CD8-positive, alpha-beta memory T cell (primary cell): ENCODE results near the gene KCNK2. TPM values are rescaled to one million over a fixed set of nuclear protein-coding genes. Genes with fewer than 3 reads are reported as not detected.

Experiments used
- CTCF ChIA-PET: fragments of 350-600 bp; sonication (Branson Sonifier 250); formaldehyde crosslinking; loops from one replicate; lab custom pipeline; 2021; ENCODE audit warnings: antibody characterized with exemption; lab: Charles Lee
- POLR2A ChIA-PET: fragments of 350-600 bp; sonication (Branson Sonifier 250); formaldehyde crosslinking; loops from one replicate; lab custom pipeline; 2021; ENCODE audit warnings: antibody characterized with exemption; lab: Charles Lee
- DNase-seq, 5 donors: peaks; one replicate each; pipeline versions ENCODE4 v3.0.0 to v3.0.0-alpha.2; 2020 to 2022; ENCODE audit warnings: mixed read lengths in 1 of 5
- H3K27ac ChIP-seq: one replicate; pipeline ENCODE4 v1.7.0; 2013; ENCODE audit warnings: low read depth, mild to moderate bottlenecking, low read length, moderate library complexity
- H3K27me3 ChIP-seq: 2 replicates; pipeline ENCODE4 v1.7.0; 2013; ENCODE audit warnings: low read length, mild to moderate bottlenecking; ENCODE audit not compliant: insufficient read depth, poor library complexity, severe bottlenecking
- H3K36me3 ChIP-seq: 2 replicates; pipeline ENCODE4 v1.7.0; 2013; ENCODE audit warnings: mild to moderate bottlenecking, low read length, moderate library complexity; ENCODE audit not compliant: insufficient read depth
- H3K4me1 ChIP-seq: 2 replicates; pipeline ENCODE4 v1.7.0; 2013; ENCODE audit warnings: mild to moderate bottlenecking, low read length, moderate library complexity; ENCODE audit not compliant: insufficient read depth
- H3K4me3 ChIP-seq: 2 replicates; pipeline ENCODE4 v1.7.0; 2013; ENCODE audit warnings: mild to moderate bottlenecking, low read length
- H3K9me3 ChIP-seq: 2 replicates; pipeline ENCODE4 v1.7.0; 2013; ENCODE audit warnings: mild to moderate bottlenecking, low read length
- H3K27ac Mint-ChIP-seq, 8 donors: one replicate each; pipeline ENCODE4 v1.8.0; 2020 to 2021; ENCODE audit warnings: mixed read lengths in 8 of 8, mild to moderate bottlenecking in 6 of 8, inconsistent platforms in 3 of 8, moderate library complexity in 3 of 8
- H3K27me3 Mint-ChIP-seq, 2 donors: one replicate each; pipeline ENCODE4 v1.8.0; 2020 to 2021; ENCODE audit warnings: mixed read lengths in 2 of 2, mild to moderate bottlenecking in 1 of 2, moderate library complexity in 1 of 2
- H3K36me3 Mint-ChIP-seq, 3 donors: one replicate each; pipeline ENCODE4 v1.8.0; 2020 to 2021; ENCODE audit warnings: mixed read lengths in 3 of 3, inconsistent platforms in 1 of 3, mild to moderate bottlenecking in 1 of 3
- H3K4me1 Mint-ChIP-seq, 3 donors: one replicate each; pipeline ENCODE4 v1.8.0; 2020 to 2021; ENCODE audit warnings: mixed read lengths in 3 of 3, inconsistent platforms in 1 of 3, mild to moderate bottlenecking in 1 of 3
- H3K4me3 Mint-ChIP-seq, 7 donors: one replicate each; pipeline ENCODE4 v1.8.0; 2020 to 2021; ENCODE audit warnings: mixed read lengths in 7 of 7, mild to moderate bottlenecking in 6 of 7, moderate library complexity in 4 of 7, inconsistent platforms in 2 of 7
- H3K9me3 Mint-ChIP-seq, 5 donors: one replicate each; pipeline ENCODE4 v1.8.0; 2020 to 2022; ENCODE audit warnings: mixed read lengths in 5 of 5, mild to moderate bottlenecking in 3 of 5, moderate library complexity in 2 of 5, inconsistent platforms in 1 of 5
- polyA plus RNA-seq: library from polyadenylated mRNA; unstranded; fragments of 300-500 nt; fragmentation: Illumina TruSeq; gene quantifications from one replicate; pipeline ENCODE4 v1.2.3, GENCODE V29; 2021
- total RNA-seq, 2 experiments: library from RNA; stranded (reverse); gene quantifications; one replicate each; pipeline ENCODE4 v1.2.3, GENCODE V29; 2021

Gene KCNK2
- total and polyA plus RNA-seq, 3 experiments from 2014 or later = not detected

DNA sequence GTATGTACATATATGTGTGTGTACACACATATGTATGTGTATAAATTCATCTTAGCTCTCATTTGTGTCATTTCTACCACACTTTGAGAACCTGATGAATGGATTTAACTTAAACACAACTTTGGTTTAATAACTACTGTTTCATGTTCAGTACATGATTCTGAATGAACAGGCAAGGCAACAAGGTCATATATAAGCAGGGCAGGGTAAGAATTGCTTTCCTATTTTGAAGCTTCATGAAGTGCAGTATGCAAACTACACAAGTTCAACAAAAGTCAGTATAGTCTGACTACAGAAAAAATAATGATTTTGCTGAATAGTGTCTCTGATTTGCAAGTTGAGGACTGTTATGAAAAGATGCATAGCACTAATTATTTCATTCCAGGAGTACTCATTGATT lies 127.6 kb downstream of the KCNK2 start:
- CTCF ChIA-PET = no interaction called here
- H3K4me3 Mint-ChIP-seq = no peak overlapping the region
- H3K4me1 Mint-ChIP-seq = no peaks in the 10 kb centered on the region
- Histone ChIP-seq H3K36me3 (no peaks in the 10 kb centered on the region), H3K27ac (no peak overlapping the region), H3K27me3 (no peaks in the 10 kb centered on the region), H3K9me3 (no peaks in the 10 kb centered on the region), H3K4me3 (no peak overlapping the region), H3K4me1 (no peaks in the 10 kb centered on the region)
- no peak for DNase-seq
- H3K9me3 Mint-ChIP-seq = peaks cover 0 to 4% (median under 1%) of the 10 kb centered on the region in 5 donors
- H3K36me3 Mint-ChIP-seq = no peaks in the 10 kb centered on the region
- no peak overlapping the region for H3K27ac Mint-ChIP-seq
- no peaks in the 10 kb centered on the region for H3K27me3 Mint-ChIP-seq
- POLR2A ChIA-PET = no interaction called here

DNA sequence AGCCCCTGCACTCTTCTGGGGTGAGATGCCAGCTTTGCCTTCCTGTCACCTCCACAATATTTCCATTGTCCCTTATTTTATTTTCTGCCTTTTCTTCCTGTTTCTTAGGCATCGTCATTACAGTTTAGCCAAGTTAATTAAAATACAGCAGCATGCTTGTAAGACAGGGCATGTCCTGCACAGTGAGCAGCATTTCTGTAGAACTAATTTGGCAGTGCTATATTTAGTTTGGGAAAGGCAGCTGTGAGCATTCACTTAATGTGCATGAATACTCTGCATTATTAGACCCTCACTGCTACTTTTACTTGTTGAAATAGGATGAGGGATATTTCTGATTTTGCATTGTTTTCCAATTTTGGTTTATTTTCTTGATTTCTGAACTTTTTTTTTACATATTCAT lies 133.3 kb downstream of the KCNK2 start:
- Mint-ChIP-seq H3K27ac (no peak overlapping the region), H3K4me3 (no peak overlapping the region), H3K27me3 (peaks cover 0 to 3% of the 10 kb centered on the region in 2 donors), H3K9me3 (peaks cover 0 to 10% (median 3%) of the 10 kb centered on the region in 5 donors), H3K4me1 (no peaks in the 10 kb centered on the region), H3K36me3 (no peaks in the 10 kb centered on the region)
- Histone ChIP-seq H3K36me3 (no peaks in the 10 kb centered on the region), H3K4me3 (no peak overlapping the region), H3K4me1 (no peaks in the 10 kb centered on the region), H3K9me3 (no peaks in the 10 kb centered on the region), H3K27me3 (no peaks in the 10 kb centered on the region), H3K27ac (no peak overlapping the region)
- ChIA-PET CTCF (no interaction called here), POLR2A (no interaction called here)
- DNase-seq = no peak

DNA sequence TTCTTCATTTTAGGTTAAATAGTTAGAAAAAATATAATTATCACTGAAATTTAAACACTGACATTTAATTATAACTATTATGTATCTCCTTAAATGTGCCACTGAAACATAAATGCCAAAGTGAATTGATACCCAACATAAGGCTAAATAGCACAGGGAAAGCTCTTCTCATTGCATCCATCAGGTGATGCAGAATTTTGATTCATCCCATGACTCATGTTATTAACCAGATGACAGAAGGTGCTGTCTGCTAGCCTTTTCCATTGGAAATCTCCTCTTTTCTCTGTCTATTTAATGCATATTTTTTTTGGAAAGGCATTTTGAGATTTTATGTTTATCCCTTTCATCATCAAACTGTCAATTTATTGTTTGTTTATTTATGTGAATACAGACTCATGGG lies 136.8 kb downstream of the KCNK2 start:
- H3K4me3 ChIP-seq = no peak overlapping the region
- peaks cover 0 to 3% of the 10 kb centered on the region in 2 donors for H3K27me3 Mint-ChIP-seq
- ChIA-PET CTCF (no interaction called here), POLR2A (no interaction called here)
- H3K4me1 ChIP-seq = no peaks in the 10 kb centered on the region
- H3K4me3 Mint-ChIP-seq = no peak overlapping the region
- peaks cover 0 to 16% (median 3%) of the 10 kb centered on the region in 5 donors for H3K9me3 Mint-ChIP-seq
- H3K27ac Mint-ChIP-seq = no peak overlapping the region
- no peaks in the 10 kb centered on the region for H3K36me3 Mint-ChIP-seq
- no peaks in the 10 kb centered on the region for H3K36me3 ChIP-seq
- H3K4me1 Mint-ChIP-seq = no peaks in the 10 kb centered on the region
- DNase-seq = no peak
- H3K27me3 ChIP-seq = no peaks in the 10 kb centered on the region
- H3K9me3 ChIP-seq = no peaks in the 10 kb centered on the region
- H3K27ac ChIP-seq = no peak overlapping the region

DNA sequence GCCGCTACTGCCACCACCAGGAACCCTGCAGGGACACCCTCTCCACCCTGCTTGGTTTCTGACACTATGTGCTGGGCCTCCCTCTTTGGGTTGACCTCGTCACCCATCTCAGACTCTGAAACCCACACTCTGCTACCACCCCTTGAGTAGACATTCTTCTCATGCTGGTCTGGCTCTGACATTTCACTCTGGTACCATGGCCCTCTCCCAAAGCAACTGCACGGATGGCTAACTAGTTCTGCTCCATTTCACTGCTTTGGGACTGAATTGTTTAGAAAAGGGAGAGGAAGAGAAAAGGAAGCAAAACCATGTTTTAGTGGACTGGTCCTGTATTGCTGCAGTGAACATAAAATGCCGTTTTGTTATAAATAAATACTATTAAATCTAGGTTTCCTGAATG lies 137.8 kb downstream of the KCNK2 start:
- Mint-ChIP-seq H3K4me1 (no peaks in the 10 kb centered on the region), H3K36me3 (no peaks in the 10 kb centered on the region)
- POLR2A ChIA-PET = no interaction called here

DNA sequence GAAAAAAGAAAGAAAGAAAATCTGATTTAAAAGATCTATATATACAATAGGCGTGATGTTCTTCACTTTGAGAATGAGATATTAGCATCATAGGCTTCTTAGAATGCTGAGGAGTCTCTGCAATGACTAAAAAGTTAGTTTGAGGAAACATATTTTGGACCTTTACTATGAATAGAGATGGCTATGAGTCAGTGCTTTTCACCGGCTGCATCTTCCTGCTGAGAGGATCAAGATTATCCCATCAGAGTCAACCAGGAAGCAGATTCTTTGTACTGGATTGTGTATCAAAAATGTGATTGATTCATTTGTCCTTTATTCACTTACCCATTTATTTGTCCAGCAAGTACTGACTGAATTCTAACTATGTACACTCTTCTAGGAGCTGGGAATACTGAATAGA lies 144.2 kb downstream of the KCNK2 start:
- Histone ChIP-seq H3K27ac (no peak overlapping the region), H3K9me3 (no peaks in the 10 kb centered on the region), H3K4me3 (no peak overlapping the region), H3K36me3 (no peaks in the 10 kb centered on the region), H3K4me1 (no peaks in the 10 kb centered on the region), H3K27me3 (no peaks in the 10 kb centered on the region)
- no peaks in the 10 kb centered on the region for H3K4me1 Mint-ChIP-seq
- ChIA-PET POLR2A (no interaction called here), CTCF (no interaction called here)
- H3K36me3 Mint-ChIP-seq = no peaks in the 10 kb centered on the region
- H3K4me3 Mint-ChIP-seq = no peak overlapping the region
- DNase-seq = no peak
- H3K9me3 Mint-ChIP-seq = peaks cover 0 to 6% (median 0%) of the 10 kb centered on the region in 5 donors
- no peak overlapping the region for H3K27ac Mint-ChIP-seq
- no peaks in the 10 kb centered on the region for H3K27me3 Mint-ChIP-seq

More for the DNA sequence above, 137.8 kb downstream of the KCNK2 start:
- H3K36me3 ChIP-seq = no peaks in the 10 kb centered on the region
- H3K4me3 ChIP-seq = no peak overlapping the region
- no peak overlapping the region for H3K27ac ChIP-seq
- Mint-ChIP-seq H3K27me3 (peaks cover 0 to 3% of the 10 kb centered on the region in 2 donors), H3K4me3 (no peak overlapping the region), H3K9me3 (peaks cover 0 to 14% (median 0%) of the 10 kb centered on the region in 5 donors), H3K27ac (no peak overlapping the region)
- no peaks in the 10 kb centered on the region for H3K9me3 ChIP-seq
- H3K27me3 ChIP-seq = no peaks in the 10 kb centered on the region
- DNase-seq = no peak
- no peaks in the 10 kb centered on the region for H3K4me1 ChIP-seq
- CTCF ChIA-PET = no interaction called here

DNA sequence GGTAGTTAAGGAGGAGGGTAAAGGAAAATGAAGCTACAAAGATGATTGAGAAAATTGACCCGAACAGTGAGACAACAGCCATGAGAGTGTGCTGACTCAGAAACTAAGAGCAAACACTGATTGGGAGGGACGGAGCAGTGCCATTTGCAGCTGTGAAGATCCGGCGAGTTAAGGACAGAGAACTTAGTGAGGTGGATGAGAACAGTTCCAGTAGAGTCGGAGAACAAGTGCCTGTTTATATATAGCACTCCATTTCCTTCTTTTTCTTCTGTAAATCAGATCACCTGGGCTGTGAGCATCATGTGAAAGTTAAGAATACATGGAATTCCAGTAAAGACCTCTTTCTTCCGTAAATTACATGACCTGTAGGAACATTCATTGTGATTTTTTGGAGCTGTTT lies 145.7 kb downstream of the KCNK2 start:
- no peaks in the 10 kb centered on the region for H3K36me3 ChIP-seq
- Mint-ChIP-seq H3K4me3 (no peak overlapping the region), H3K36me3 (no peaks in the 10 kb centered on the region), H3K27ac (no peak overlapping the region), H3K27me3 (no peaks in the 10 kb centered on the region), H3K9me3 (peaks cover 0 to 4% (median 0%) of the 10 kb centered on the region in 5 donors), H3K4me1 (no peaks in the 10 kb centered on the region)
- ChIA-PET POLR2A (no interaction called here), CTCF (no interaction called here)
- H3K4me1 ChIP-seq = no peaks in the 10 kb centered on the region
- H3K27me3 ChIP-seq = no peaks in the 10 kb centered on the region
- H3K9me3 ChIP-seq = no peaks in the 10 kb centered on the region
- H3K4me3 ChIP-seq = no peak overlapping the region
- no peak overlapping the region for H3K27ac ChIP-seq
- no peak for DNase-seq

DNA sequence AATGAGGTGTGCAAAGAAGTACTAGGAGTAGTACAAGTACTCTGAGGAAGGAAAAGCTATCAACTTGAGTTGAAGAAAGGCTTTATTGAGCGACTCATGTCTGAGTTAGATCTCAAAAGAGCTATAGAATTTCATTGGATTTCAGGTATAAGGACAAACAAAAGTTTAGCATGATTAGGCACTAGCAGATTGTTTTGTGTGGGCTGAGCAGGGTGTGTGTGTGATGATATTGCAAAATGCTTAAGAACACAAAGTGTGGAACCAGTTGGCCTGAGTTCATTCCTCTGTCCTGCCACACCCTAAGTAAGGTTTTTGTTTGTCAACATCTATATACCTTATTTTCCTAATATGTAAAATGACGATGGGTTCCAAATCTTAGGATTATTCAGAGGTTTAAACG lies 158.9 kb downstream of the KCNK2 start:
- Mint-ChIP-seq H3K27ac (no peak overlapping the region), H3K4me3 (no peak overlapping the region), H3K9me3 (peaks cover 3 to 12% (median 6%) of the 10 kb centered on the region in 5 donors), H3K36me3 (no peaks in the 10 kb centered on the region), H3K27me3 (no peaks in the 10 kb centered on the region), H3K4me1 (no peaks in the 10 kb centered on the region)
- Histone ChIP-seq H3K36me3 (no peaks in the 10 kb centered on the region), H3K9me3 (no peaks in the 10 kb centered on the region), H3K27me3 (no peaks in the 10 kb centered on the region), H3K4me1 (no peaks in the 10 kb centered on the region), H3K27ac (no peak overlapping the region), H3K4me3 (no peak overlapping the region)
- ChIA-PET CTCF (no interaction called here), POLR2A (no interaction called here)
- no peak for DNase-seq

DNA sequence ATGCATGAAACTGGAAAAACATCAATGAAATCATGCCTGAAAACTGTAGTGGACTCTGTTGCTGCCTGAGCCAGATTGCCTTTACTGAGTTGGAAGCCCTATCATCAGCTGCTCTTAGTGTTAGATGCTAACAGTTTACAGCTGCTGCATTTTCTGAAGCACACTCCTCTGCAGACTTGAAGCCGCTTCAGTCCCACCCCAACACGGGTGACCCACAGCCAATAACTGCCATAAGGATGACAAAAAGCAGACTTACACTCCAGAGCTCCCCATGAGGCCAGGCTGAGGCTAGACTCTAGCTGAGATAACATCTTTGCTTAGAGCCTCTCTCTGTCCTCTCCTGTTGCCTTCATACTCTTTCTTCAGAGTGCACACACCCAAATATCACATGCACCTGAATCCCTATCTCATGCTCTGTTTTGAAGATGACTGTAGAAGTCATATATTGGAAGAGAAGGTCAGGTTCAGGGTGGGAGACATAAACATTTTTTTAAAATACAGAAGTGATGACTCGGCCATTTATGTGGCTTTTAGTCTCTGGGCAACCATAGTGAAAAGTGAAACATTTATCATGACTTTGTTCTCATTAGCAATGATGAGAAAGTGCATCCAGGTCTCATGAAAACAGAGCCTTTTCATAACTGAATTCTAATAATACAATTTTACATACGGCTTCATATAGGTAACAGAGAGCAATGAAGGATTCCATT lies 161.0 kb downstream of the KCNK2 start:
- POLR2A ChIA-PET = no interaction called here
- Mint-ChIP-seq H3K9me3 (peaks cover 3 to 19% (median 6%) of the 10 kb centered on the region in 5 donors), H3K4me1 (no peaks in the 10 kb centered on the region), H3K36me3 (no peaks in the 10 kb centered on the region), H3K4me3 (no peak overlapping the region), H3K27me3 (no peaks in the 10 kb centered on the region), H3K27ac (no peak overlapping the region)
- H3K4me1 ChIP-seq = no peaks in the 10 kb centered on the region
- CTCF ChIA-PET = no interaction called here
- H3K9me3 ChIP-seq = no peaks in the 10 kb centered on the region
- DNase-seq = no peak
- H3K27me3 ChIP-seq = no peaks in the 10 kb centered on the region
- no peaks in the 10 kb centered on the region for H3K36me3 ChIP-seq
- H3K27ac ChIP-seq = no peak overlapping the region
- no peak overlapping the region for H3K4me3 ChIP-seq
